Embryonic facial prominence (tissue), 1 donor: ENCODE measurements around the gene COL21A1.

Source experiments
- DNase-seq: peaks from one replicate; pipeline ENCODE4 v3.0.0-alpha.2; 2016; ENCODE audit errors: extremely low spot score

Gene COL21A1

DNA sequence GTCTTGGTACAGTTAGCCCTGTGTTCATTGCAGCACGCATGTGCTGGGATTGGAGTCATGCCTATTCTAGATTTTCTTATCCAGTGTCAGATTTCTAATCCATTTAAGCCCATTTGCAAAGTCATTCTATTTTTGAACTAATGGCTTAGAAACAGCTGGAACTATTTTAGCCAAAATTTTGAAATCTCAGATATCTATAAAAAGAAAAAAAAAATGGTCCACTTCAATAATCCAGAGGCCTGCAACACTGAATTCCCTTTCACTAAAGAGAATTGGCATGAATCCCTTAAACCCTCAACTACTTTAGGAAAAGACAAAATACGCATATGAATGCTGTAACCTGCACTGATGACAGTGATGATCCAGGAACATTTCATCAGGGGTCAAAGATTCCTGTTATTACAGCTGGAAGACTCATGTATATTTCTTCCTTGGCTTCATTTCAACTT is 1.5 kb downstream of the COL21A1 start:
- DNase-seq, result no peak

DNA sequence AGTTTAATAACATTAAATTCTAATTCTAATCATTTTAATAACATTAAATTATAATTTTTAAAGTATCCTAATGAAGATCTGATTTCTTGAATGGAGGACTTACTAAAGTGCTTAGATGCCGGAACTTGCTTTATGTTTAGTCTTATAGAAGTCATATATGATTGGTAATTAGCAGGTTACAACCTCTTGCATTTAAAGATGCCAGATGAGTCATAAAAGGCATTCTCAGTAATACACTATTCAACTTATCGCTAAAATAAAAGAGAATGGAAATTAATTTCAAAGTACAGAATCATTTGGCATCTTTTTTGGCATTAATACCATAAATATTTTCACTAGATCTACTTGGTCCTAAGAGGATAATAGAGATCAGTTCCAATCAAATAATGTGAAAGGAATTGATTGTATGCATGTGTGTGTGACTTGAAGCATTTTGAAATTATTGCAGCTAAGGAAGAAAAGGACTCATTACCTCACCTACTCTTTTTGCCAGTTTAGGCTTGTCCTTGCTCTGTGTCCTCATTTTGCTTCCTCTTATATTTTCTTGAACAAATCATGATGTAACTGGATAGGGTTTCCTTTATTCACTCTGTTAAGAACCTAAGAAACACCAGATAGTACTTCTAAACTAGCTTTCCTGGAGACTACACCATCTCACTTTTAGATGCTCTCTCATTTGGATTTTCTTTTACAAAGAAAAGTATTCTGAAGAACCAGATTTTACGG is 2.7 kb downstream of the COL21A1 start:
- DNase-seq, result no peak

GRCh38 chr6:56244089-56244488 is 3.3 kb downstream of the COL21A1 start:
- no peak for DNase-seq

DNA sequence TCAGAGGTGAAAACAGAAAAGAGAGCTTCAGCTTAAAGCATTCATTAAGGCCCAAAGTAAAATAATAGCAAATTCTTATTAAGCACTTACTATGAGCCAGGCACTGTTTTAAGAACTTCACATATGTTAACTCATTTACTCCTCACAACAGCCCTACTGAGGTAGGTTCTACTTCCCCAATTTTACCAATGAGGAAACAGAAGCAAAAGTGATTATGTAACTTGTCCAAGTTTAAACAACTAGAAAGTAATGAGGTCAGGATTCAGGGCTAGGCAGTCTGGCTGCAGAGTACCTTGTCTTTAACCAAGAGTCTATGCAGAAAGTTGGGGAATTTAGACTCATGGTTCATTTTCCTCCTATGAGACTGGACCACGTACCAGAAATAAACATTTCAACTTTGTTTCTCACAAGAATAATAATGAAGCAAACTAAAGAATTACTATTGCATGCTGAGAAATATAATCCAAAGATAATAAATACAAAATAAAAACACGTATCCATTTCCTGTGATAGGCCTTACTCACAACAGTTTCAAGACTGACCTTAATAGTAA is 3.8 kb downstream of the COL21A1 start:
- DNase-seq, result no peak

DNA sequence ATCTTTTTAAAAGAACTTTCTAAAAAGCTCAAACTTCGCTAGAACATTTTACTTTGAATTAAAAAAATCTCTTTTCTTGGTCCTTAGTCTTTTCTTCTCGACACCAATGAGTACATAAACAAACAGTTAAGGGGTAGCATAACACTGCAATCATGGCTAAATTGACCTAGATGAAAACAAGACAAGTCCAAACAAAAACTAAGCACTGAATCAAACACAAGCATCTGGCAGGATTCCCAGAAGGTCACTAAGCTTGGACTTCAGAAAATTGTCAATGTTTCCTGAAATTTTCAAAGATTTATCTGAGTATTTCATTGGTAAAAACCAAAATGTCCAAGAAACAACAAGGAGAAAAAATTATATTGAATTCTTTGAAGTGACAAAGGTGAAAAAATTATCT is 5.0 kb downstream of the COL21A1 start:
- no peak for DNase-seq

DNA sequence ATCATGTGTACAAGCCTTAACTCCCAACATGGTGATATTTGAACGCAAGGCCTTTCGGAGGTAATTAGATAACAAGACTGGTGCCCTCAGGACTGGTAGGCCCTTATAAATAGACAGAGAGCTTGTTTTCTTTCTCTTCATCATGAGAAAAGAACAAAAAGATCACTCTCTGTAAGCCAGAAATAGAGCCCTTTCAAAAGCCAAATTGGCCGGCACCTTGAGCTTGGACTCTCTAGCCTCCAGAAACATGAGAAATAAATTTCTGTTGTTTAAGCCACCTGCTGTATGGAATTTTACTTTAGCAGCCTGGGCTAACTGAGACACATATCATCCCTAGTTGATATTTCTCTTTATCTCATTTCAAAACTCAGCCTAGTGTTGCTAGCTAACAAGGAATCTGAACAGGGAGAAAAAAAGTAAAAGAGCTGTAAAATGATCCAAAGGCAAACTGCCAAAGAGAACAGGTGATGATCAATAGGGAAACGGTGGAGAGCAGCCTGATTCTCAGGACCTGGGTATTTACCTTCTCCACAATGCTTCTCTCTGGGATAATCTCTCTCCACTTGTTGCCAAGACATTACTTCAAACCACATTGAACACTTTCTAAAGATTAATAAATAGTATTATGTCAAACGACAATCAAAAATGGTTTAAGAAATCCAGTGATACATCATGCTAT is 6.1 kb downstream of the COL21A1 start:
- DNase-seq, result no peak

DNA sequence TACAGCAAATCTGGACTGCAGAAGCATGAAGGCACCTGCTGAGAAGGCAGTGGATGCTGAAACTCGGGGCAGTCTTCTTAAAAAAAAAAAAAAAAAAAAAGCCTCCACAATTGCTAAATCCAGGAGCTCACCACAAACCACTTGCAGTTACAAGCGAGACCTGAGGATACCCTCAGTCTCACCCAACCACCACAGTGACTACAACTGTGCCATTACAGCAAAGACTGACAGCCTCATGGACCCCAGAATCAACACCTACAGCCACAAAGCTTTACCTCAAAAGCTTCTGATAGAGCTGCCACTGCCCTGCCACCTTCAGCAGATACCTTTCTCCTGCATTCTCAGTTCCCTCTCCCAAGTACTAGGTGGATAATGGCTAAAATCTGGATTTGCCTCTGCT is 9.0 kb downstream of the COL21A1 start:
- DNase-seq, result no peak

DNA sequence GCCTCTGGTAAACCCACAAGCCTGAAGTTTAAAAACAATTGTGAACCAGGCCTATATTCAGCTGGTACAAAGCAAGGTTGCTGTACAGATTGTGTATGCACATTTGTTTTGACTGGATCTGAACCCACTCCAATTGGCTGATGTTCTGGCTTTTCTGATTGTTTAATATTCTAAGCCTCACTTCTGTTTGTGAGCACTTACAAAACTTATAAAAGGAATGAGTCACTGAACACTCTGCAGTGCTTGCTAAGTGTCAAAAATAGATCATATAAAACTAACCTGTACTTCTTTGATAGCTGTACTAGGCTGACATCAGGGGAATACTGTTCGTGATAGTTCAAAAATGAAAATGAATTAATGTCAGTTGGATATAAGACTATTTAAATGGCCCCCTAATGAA is 12.1 kb downstream of the COL21A1 start:
- DNase-seq, result no peak

DNA sequence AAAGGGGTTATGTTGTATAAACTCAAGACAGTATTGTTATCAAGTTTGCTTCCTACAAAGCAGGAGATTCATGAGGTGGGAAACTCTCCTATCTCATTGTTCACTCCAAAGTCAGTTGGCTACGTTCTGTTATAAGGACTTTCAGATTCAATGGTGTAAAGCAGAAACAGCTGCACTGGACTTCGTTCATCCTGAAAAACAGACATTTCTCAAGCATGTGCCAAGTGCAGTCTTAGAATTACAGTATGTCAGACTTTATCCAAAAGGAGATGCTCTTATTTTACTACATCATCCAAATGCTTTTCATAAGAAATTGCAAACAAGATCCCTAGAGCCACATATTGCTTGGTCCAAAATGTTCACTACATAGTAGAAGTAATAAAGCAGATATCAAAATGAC is 14.9 kb downstream of the COL21A1 start:
- DNase-seq, result no peak

- DNase-seq, result no peak
These were observed 15.6 kb downstream of the COL21A1 start for GRCh38 chr6:56231827-56232226.

GRCh38 chr6:56230976-56231566 is 16.3 kb downstream of the COL21A1 start:
- no peak for DNase-seq

GRCh38 chr6:56227071-56227879 is 20.1 kb downstream of the COL21A1 start:
- peak; percentile 50 for DNase-seq

- DNase-seq, result no peak
These were observed 23.4 kb downstream of the COL21A1 start for GRCh38 chr6:56223995-56224394.

GRCh38 chr6:56222499-56222898 is 24.9 kb downstream of the COL21A1 start:
- DNase-seq, result no peak

- no peak for DNase-seq
These were observed 27.3 kb downstream of the COL21A1 start for GRCh38 chr6:56220078-56220477.

DNA sequence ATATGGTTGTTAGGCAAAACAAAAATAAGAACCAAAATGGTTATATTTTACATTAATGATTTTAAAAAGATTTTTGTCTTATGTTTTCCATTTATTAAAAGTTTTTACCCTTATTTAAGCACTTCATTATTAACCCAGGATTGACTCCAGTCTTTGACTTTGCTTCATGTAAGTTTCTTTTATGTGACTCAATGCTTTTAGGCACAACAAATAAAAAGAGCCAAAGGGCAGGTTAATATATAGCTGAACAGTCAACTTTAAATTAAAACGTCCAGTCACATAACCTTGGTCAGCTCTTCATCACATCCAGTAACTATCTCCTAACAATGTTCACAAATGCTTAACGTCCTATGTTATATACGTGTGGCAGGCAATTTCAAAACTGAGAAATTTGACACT is 32.7 kb downstream of the COL21A1 start:
- DNase-seq, result no peak

DNA sequence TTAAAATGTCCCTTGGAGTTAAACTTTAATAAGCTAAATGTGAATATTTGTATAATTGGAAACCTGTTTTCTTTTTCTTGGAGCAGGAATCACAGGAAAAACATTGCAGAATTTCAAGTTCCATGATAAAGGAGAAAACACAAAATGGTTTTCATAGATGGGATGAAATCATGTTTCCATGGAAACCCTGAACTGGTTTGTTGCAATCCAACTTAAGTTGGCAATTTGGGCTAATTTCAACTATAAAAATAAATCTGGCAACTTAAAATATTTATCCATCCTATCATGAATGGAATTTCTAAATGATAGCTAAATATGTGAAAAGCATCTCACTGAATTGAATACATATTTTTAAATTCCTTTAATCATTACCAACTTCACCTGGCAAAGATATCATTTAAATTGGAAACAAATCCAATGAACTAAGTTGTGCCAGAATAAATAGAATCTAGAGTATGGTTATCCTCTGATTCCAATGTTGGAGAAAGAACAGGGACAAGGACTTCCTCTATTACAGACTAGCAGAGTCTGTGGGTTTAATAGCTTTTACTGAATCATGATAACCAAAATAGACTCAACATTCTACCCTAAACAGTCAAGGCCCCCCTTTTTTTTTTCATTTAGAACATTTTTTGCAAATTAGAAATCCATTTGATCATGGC is 33.2 kb downstream of the COL21A1 start:
- no peak for DNase-seq

DNA sequence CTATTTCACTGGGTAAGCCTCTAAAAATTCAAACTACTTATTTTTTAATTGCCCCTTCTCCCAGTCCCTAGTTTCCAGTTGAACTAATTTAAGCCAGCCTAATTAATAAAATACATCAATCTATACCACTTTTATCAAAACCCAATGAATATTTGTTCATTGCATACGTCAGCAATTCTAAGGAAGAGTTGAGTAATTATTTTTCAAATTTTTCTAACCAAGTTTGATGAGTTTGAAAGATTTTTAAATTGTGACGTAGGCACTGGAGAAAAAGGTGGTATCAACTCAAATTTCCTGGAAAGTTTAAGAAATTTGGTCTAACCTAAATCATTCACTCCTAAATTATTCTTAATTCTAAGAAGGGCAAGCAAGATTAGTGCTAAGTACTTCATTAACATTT is 35.7 kb downstream of the COL21A1 start:
- DNase-seq, result no peak

DNA sequence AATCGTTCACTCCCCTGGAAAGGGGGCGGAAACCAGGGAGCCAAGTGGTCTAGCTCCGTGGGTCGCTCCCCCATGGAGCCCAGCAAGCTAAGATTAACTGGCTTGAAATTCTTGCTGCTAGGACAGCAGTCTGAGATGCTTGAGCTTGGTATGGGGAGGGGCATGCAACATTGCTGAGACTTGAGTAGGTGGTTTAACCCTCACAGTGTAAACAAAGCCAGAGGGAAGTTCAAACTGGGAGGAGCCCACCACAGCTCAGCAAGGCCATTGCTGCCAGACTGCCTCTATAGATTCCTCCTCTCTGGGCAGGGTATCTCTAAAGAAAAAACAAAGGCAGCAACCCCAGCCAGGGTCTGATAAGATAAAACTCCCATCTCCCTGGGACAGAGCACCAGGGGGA is 43.2 kb downstream of the COL21A1 start:
- no peak for DNase-seq

DNA sequence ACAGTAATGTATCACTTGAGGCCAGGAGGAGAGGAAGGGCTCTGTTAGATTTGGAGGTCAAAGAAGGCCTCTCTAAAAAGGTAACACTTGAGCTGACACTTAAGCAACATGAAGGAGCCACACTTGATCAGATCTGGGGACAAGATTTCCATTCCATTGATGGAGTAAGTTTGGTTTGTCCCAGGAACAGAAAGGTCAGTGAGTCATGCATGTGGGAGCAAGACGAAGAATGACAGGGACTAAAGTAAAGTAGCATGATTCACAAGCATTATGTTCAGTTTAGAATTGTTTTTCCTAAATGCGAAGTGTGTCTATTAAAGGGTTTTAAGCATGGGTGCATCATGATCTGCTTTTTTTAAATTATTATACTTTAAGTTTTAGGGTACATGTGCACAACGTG is 47.4 kb downstream of the COL21A1 start:
- no peak for DNase-seq

GRCh38 chr6:56193846-56194245 is 53.5 kb downstream of the COL21A1 start:
- no peak for DNase-seq
